Nephron progenitor cell (in vitro differentiated cells): ENCODE measurements around the gene NBPF3.
A peak's percentile ranks its signal among the peaks of the same experiment; 100 is the strongest.

Source experiments
- DNase-seq: peaks from one replicate; pipeline ENCODE4 v3.0.0; 2021
- H3K27ac Mint-ChIP-seq: 2 replicates; pipeline ENCODE4 v1.8.0; 2021; ENCODE audit warnings: mild to moderate bottlenecking, moderate library complexity, mixed read lengths
- H3K27me3 Mint-ChIP-seq: 2 replicates; pipeline ENCODE4 v1.8.0; 2021; ENCODE audit warnings: mild to moderate bottlenecking, low read depth, mixed read lengths; ENCODE audit not compliant: poor library complexity
- H3K36me3 Mint-ChIP-seq: 2 replicates; pipeline ENCODE4 v1.8.0; 2021; ENCODE audit warnings: low read depth, mixed read lengths
- H3K4me1 Mint-ChIP-seq: 2 replicates; pipeline ENCODE4 v1.8.0; 2021; ENCODE audit warnings: mixed read lengths
- H3K4me3 Mint-ChIP-seq: 2 replicates; pipeline ENCODE4 v1.8.0; 2021; ENCODE audit warnings: mild to moderate bottlenecking, moderate library complexity, mixed read lengths
- H3K9me3 Mint-ChIP-seq: 2 replicates; pipeline ENCODE4 v1.8.0; 2021; ENCODE audit warnings: mild to moderate bottlenecking, moderate library complexity, mixed read lengths
- CTCF ChIP-seq: fragments of 200-600 bp; sonication (generic); IDR thresholded peaks from 2 replicates; pipeline ENCODE4 v1.5.0; 2021; ENCODE audit warnings: antibody characterized with exemption

NBPF3 gene

GRCh38 chr1:21510885-21511578 is 71.1 kb downstream of the NBPF3 start:
- Mint-ChIP-seq H3K9me3 (no peaks in the 10 kb centered on the region), H3K27ac (no peak overlapping the region), H3K36me3 (no peaks in the 10 kb centered on the region), H3K4me3 (peak overlapping the region; percentile 73), H3K4me1 (peaks cover 40% of the 10 kb centered on the region), H3K27me3 (peaks cover 30% of the 10 kb centered on the region)
- DNase-seq = no peak
- TF ChIP-seq CTCF = no peak

- H3K4me3 Mint-ChIP-seq = no peak overlapping the region
- no peaks in the 10 kb centered on the region for H3K9me3 Mint-ChIP-seq
- DNase-seq = no peak
- peaks cover 44% of the 10 kb centered on the region for H3K4me1 Mint-ChIP-seq
- no peak for TF ChIP-seq CTCF
- peaks cover 27% of the 10 kb centered on the region for H3K27me3 Mint-ChIP-seq
- H3K36me3 Mint-ChIP-seq = no peaks in the 10 kb centered on the region
- no peak overlapping the region for H3K27ac Mint-ChIP-seq
These were observed 71.9 kb downstream of the NBPF3 start for GRCh38 chr1:21511579-21512522.

- Mint-ChIP-seq H3K36me3 (no peaks in the 10 kb centered on the region), H3K9me3 (no peaks in the 10 kb centered on the region), H3K4me1 (peaks cover 47% of the 10 kb centered on the region), H3K4me3 (no peak overlapping the region), H3K27me3 (peaks cover 11% of the 10 kb centered on the region), H3K27ac (no peak overlapping the region)
- no peak for TF ChIP-seq CTCF
- no peak for DNase-seq
These were observed 74.3 kb downstream of the NBPF3 start for GRCh38 chr1:21514245-21514644.

GRCh38 chr1:21517161-21517589 is 77.2 kb downstream of the NBPF3 start:
- DNase-seq = no peak
- Mint-ChIP-seq H3K4me1 (peaks cover 45% of the 10 kb centered on the region), H3K4me3 (no peak overlapping the region), H3K27ac (no peak overlapping the region), H3K9me3 (no peaks in the 10 kb centered on the region), H3K36me3 (no peaks in the 10 kb centered on the region), H3K27me3 (peaks cover 7% of the 10 kb centered on the region)
- TF ChIP-seq CTCF = no peak

GRCh38 chr1:21517660-21518480 is 77.9 kb downstream of the NBPF3 start:
- Mint-ChIP-seq H3K27me3 (peaks cover 7% of the 10 kb centered on the region), H3K4me3 (no peak overlapping the region), H3K4me1 (peaks cover 51% of the 10 kb centered on the region), H3K9me3 (no peaks in the 10 kb centered on the region), H3K27ac (no peak overlapping the region), H3K36me3 (no peaks in the 10 kb centered on the region)
- DNase-seq = no peak
- TF ChIP-seq CTCF = no peak
